HepG2 (cell line): ENCODE data around the gene MMP28. TPM values are rescaled to one million over a fixed set of nuclear protein-coding genes. Genes with fewer than 3 reads are reported as not detected.

ENCODE experiments used
- ERF ChIP-seq: IDR thresholded peaks from 2 replicates; pipeline ENCODE4 v1.6.1; 2018; ENCODE audit warnings: missing biosample characterization, missing genetic modification reagents
- FOXC1 ChIP-seq: sonication (generic); formaldehyde crosslinking; IDR thresholded peaks from 2 replicates; pipeline ENCODE4 v1.8.0; 2022; ENCODE audit warnings: mild to moderate bottlenecking, missing genetic modification reagents, borderline replicate concordance
- HDAC2 ChIP-seq: sonication (generic); formaldehyde crosslinking; IDR thresholded peaks from 2 replicates; pipeline ENCODE4 v1.4.0; 2020; ENCODE audit warnings: missing genetic modification reagents
- MEIS1 ChIP-seq: sonication (generic); formaldehyde crosslinking; IDR thresholded peaks from 2 replicates; pipeline ENCODE4 v1.9.0; 2021; ENCODE audit warnings: mild to moderate bottlenecking, missing genetic modification reagents, moderate library complexity, borderline replicate concordance
- MIER2 ChIP-seq: IDR thresholded peaks from 2 replicates; pipeline ENCODE4 v1.6.1; 2016; ENCODE audit warnings: missing biosample characterization, missing genetic modification reagents
- SAP130 ChIP-seq: IDR thresholded peaks from 2 replicates; pipeline ENCODE4 v1.6.1; 2016; ENCODE audit warnings: low read depth
- XBP1 ChIP-seq: sonication (generic); formaldehyde crosslinking; IDR thresholded peaks from 2 replicates; pipeline ENCODE4 v1.5.0; 2020; ENCODE audit warnings: missing genetic modification reagents
- ZFP90 ChIP-seq: sonication (generic); formaldehyde crosslinking; IDR thresholded peaks from 2 replicates; pipeline ENCODE4 v1.8.0; 2022; ENCODE audit warnings: missing genetic modification reagents, mild to moderate bottlenecking, inconsistent platforms, borderline replicate concordance
- ZNF792 ChIP-seq: IDR thresholded peaks from 2 replicates; pipeline ENCODE4 v1.6.1; 2016
- polyA plus RNA-seq, 8 experiments: library from polyadenylated mRNA; depleted of rRNA in 3 of 8; stranded (reverse) in 7 of 8; unstranded in 1 of 8; fragments of >200 nt; fragmentation: Illumina TruSeq in 4 of 8; extraction: Trizol in 4 of 8; gene quantifications; 2 replicates each; pipeline versions ENCODE4 v1.2.1 to v1.2.3, GENCODE V29; 2011 to 2016; ENCODE audit warnings: low read depth in 4 of 8, missing spikeins in 1 of 8, mixed read lengths in 1 of 8; ENCODE audit not compliant: insufficient read depth in 1 of 8
- total RNA-seq, 5 experiments: library from RNA; depleted of rRNA; stranded (reverse); fragments of >200 nt; fragmentation: Illumina TruSeq; extraction: Trizol; gene quantifications; 2 replicates each; pipeline ENCODE4 v1.2.3, GENCODE V29; 2016; ENCODE audit warnings: low read depth in 1 of 5
- TF ChIP-seq, protein P1 (sequence below): sonication (generic); formaldehyde crosslinking; IDR thresholded peaks from 2 replicates; pipeline ENCODE4 v1.5.0; 2020; ENCODE audit warnings: mild to moderate bottlenecking, missing genetic modification reagents, borderline replicate concordance
- TF ChIP-seq, protein P2 (sequence below): sonication (generic); formaldehyde crosslinking; IDR thresholded peaks from 2 replicates; pipeline ENCODE4 v1.4.0; 2020; ENCODE audit warnings: mild to moderate bottlenecking, missing genetic modification reagents

MMP28 gene
- total and polyA plus RNA-seq, 2 of the 13 experiments (the other 11 are each of a cell fraction or from before 2014, with no cell fraction given), result not detected

DNA sequence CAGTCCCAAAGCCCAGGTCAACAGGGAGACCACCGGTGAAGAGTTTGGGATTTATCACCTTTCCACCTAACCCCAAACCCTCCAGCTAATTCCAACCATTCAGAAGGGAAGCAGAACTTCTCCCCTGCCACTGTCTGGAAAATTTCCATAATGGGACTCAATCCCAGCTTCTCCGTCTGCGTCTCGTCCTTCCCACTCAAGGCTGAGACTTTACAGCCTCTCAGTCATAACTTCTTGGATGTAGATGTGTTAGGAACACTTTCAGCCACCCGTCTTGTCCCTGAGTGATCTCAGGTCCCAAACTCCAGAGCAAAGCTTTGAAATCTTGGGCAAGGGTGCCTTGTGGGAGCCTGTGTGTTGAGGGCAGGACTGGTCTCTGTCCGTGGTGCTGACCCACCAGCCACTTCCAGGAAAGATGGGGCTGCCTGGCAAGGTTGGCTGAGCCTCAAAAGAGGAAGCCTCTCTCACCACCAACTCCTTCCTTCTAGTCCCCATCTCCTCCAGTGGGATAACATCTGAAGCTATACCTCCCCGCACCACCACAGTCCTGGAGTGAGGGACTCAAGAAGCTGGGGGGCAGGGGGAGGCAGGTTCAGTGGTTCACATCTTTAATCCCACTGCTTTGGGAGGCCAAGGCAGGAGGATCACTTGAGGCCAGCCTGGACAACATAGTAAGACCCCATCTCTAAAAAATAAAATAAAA, 51.7 kb downstream of the MMP28 start (continued):
- TF ChIP-seq, protein P1, sequence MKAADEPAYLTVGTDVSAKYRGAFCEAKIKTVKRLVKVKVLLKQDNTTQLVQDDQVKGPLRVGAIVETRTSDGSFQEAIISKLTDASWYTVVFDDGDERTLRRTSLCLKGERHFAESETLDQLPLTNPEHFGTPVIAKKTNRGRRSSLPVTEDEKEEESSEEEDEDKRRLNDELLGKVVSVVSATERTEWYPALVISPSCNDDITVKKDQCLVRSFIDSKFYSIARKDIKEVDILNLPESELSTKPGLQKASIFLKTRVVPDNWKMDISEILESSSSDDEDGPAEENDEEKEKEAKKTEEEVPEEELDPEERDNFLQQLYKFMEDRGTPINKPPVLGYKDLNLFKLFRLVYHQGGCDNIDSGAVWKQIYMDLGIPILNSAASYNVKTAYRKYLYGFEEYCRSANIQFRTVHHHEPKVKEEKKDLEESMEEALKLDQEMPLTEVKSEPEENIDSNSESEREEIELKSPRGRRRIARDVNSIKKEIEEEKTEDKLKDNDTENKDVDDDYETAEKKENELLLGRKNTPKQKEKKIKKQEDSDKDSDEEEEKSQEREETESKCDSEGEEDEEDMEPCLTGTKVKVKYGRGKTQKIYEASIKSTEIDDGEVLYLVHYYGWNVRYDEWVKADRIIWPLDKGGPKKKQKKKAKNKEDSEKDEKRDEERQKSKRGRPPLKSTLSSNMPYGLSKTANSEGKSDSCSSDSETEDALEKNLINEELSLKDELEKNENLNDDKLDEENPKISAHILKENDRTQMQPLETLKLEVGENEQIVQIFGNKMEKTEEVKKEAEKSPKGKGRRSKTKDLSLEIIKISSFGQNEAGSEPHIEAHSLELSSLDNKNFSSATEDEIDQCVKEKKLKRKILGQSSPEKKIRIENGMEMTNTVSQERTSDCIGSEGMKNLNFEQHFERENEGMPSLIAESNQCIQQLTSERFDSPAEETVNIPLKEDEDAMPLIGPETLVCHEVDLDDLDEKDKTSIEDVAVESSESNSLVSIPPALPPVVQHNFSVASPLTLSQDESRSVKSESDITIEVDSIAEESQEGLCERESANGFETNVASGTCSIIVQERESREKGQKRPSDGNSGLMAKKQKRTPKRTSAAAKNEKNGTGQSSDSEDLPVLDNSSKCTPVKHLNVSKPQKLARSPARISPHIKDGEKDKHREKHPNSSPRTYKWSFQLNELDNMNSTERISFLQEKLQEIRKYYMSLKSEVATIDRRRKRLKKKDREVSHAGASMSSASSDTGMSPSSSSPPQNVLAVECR (CRISPR knock-in tag), result peak; percentile 29; the same call in 1 of the 2 replicates
- 0 out of 2 replicates have a peak, but pooled peaks have one; percentile 40 for TF ChIP-seq HDAC2 (CRISPR knock-in tag)
- TF ChIP-seq ZNF792 (CRISPR knock-in tag), result 0 out of 2 replicates have a peak, but pooled peaks have one; percentile 43
- TF ChIP-seq ZFP90 (CRISPR knock-in tag), result no peak
- TF ChIP-seq SAP130 (CRISPR knock-in tag), result peak; percentile 37; the same call in 1 of the 2 replicates
- TF ChIP-seq MEIS1, result no peak
- peak; percentile 22; the same call in 1 of the 2 replicates for TF ChIP-seq FOXC1 (CRISPR knock-in tag)
- peak; percentile 97 for TF ChIP-seq MIER2 (CRISPR knock-in tag)
- TF ChIP-seq ERF (CRISPR knock-in tag), result 0 out of 2 replicates have a peak, but pooled peaks have one; percentile 22
- TF ChIP-seq, protein P2, sequence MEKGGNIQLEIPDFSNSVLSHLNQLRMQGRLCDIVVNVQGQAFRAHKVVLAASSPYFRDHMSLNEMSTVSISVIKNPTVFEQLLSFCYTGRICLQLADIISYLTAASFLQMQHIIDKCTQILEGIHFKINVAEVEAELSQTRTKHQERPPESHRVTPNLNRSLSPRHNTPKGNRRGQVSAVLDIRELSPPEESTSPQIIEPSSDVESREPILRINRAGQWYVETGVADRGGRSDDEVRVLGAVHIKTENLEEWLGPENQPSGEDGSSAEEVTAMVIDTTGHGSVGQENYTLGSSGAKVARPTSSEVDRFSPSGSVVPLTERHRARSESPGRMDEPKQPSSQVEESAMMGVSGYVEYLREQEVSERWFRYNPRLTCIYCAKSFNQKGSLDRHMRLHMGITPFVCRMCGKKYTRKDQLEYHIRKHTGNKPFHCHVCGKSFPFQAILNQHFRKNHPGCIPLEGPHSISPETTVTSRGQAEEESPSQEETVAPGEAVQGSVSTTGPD (CRISPR knock-in tag), result no peak
- TF ChIP-seq XBP1, result no peak
